Measurements from ENCODE around the gene ANO7.

ANO7 gene

DNA sequence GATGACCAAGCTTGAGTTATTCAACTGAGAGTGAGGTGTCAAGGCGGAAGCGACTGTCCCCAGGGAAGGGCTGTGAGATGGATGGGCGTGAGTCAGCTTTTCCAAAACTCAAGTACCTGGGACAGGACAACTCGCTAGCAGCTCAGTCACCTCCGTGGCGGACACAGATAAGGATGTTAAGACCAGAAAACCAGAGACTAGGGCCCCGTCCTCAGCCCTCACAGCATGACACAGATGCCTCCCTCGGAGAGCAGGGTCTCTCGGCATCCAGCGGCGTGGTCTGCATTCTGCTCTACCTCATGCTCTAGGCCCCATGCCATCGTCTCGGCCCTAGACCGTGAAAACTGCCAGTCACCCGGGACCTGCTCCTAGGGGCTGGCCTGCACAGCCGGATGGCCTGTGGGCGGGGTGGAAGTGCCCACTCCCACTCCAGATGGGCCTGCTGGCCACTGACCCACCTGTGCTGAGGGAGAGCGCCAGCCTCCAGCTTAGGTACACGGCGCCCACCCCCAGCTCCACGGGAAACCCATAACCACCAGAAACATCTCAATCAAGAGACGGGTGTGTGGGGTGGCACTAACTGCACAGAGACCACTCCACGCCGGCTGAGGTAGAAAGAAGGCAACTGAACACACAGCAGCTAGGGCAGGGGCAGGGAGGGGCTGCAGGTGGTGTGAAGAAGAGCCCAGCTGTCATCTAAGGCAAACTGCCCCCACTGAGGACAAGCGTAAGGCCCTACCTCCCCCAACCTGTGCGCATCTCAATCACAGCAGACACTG is 39.8 kb downstream of the ANO7 start:
- no peak for DNase-seq (ENCODE audit: low read depth)
- TF ChIP-seq, protein P1, sequence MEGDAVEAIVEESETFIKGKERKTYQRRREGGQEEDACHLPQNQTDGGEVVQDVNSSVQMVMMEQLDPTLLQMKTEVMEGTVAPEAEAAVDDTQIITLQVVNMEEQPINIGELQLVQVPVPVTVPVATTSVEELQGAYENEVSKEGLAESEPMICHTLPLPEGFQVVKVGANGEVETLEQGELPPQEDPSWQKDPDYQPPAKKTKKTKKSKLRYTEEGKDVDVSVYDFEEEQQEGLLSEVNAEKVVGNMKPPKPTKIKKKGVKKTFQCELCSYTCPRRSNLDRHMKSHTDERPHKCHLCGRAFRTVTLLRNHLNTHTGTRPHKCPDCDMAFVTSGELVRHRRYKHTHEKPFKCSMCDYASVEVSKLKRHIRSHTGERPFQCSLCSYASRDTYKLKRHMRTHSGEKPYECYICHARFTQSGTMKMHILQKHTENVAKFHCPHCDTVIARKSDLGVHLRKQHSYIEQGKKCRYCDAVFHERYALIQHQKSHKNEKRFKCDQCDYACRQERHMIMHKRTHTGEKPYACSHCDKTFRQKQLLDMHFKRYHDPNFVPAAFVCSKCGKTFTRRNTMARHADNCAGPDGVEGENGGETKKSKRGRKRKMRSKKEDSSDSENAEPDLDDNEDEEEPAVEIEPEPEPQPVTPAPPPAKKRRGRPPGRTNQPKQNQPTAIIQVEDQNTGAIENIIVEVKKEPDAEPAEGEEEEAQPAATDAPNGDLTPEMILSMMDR (IDR thresholded peaks at IDR 0.05; ENCODE audit: control insufficient read depth, insufficient read depth, low read depth, low read length, missing control alignments), result no peak
- H3K4me3 ChIP-seq (ENCODE audit: control insufficient read depth, low read depth, low read length), result no peak overlapping the region

DNA sequence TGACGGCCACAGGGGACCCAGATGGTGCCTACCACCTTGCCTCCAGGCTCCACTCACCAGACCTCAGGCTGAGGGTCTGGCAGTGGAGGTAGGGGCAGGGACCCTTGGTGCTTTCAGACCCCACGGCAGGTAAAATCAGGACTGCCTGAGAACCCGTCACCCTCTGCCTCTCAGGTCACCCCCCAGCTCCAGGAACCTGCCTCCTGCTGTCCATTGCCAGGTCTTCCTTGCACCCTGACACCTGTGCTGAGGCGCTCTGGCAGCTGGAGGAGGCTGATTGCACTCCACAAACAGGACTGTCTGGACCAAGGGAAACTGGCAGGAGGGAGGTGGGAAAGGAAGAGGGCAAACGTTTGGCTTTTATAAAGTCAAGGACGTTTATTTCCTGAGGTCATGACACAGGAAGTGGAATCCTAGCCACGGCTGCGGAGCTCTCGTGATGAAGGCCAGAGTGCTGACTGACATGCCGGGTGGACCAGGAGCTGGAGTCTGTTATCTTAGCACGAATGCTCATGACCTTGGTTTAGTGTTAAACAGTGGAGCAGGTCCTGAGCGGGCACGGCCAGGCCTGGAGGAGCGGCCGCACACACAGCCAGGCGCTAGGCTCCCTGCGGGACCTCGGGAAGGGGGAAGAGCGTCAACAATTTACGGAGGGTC is 40.5 kb downstream of the ANO7 start:
- TF ChIP-seq, protein P1 (IDR thresholded peaks at IDR 0.05; ENCODE audit: control insufficient read depth, insufficient read depth, low read depth, low read length, missing control alignments), result no peak
- H3K4me3 ChIP-seq (ENCODE audit: control insufficient read depth, low read depth, low read length), result no peak overlapping the region
- no peak for DNase-seq (ENCODE audit: low read depth)

DNA sequence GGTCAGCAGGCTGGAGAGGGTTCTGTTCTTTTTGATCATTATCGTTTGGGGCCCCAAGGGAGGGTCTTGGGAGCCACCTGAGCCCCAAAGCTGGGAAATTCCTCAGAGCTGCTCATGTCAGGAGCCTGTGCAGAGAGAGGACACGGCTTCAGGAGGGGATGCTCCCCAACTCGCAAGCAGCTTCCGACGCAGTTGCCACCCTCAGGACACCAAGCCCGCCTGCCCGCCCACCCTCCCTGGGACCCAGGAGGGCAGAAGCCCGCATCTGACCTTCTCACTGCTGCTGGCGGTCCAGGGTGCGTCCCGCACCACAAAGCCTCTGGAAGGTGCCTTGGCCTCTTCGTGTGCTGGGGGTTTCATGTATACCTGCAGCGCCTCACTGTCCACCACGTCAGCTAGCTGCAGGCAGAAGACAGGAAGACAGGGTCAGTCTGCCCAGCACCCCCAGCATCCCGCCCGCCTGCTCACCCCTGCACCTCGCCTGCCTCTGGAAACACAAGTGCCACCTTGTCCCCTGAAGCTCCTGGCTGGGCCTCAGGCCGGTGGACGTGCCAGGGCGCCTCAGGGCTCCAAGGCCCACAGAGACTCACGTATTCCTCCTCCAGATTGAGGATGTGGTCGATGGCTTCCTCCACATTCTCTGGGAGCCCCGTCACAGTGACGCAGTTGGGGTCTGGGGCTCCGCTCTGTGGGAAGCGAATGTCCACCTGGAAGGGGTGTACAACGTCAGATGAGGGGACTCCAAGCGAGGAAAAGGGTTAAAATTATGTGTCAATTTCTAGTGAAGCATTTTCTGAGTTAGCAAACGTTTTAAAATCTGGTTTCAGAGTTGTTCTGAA is 41.3 kb downstream of the ANO7 start:
- no peak overlapping the region for H3K4me3 ChIP-seq (ENCODE audit: control insufficient read depth, low read depth, low read length)
- TF ChIP-seq, protein P1 (IDR thresholded peaks at IDR 0.05; ENCODE audit: control insufficient read depth, insufficient read depth, low read depth, low read length, missing control alignments), result no peak
- no peak for DNase-seq (ENCODE audit: low read depth)

DNA sequence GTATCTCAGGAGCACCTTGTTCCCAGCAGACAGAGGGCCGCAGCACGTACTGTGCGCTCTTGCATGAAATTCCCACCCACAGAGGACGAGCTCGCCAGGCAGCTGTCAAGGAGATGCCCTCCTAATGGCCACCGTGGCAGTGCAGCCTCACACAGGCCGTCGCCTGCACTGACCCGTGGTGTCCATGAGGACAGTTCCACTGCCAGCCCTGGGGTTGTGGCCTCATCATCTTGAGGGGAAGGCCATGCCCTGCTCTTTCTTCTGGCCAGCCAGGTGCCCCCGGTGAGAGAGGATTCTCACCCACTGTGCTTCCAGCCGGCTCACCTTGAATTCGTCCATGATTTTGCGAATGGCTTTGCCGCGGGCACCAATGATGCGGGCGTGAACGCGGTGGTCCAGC is 42.0 kb downstream of the ANO7 start:
- H3K4me3 ChIP-seq (ENCODE audit: control insufficient read depth, low read depth, low read length), result no peak overlapping the region
- no peak for DNase-seq (ENCODE audit: low read depth)
- TF ChIP-seq, protein P1 (IDR thresholded peaks at IDR 0.05; ENCODE audit: control insufficient read depth, insufficient read depth, low read depth, low read length, missing control alignments), result no peak

DNA sequence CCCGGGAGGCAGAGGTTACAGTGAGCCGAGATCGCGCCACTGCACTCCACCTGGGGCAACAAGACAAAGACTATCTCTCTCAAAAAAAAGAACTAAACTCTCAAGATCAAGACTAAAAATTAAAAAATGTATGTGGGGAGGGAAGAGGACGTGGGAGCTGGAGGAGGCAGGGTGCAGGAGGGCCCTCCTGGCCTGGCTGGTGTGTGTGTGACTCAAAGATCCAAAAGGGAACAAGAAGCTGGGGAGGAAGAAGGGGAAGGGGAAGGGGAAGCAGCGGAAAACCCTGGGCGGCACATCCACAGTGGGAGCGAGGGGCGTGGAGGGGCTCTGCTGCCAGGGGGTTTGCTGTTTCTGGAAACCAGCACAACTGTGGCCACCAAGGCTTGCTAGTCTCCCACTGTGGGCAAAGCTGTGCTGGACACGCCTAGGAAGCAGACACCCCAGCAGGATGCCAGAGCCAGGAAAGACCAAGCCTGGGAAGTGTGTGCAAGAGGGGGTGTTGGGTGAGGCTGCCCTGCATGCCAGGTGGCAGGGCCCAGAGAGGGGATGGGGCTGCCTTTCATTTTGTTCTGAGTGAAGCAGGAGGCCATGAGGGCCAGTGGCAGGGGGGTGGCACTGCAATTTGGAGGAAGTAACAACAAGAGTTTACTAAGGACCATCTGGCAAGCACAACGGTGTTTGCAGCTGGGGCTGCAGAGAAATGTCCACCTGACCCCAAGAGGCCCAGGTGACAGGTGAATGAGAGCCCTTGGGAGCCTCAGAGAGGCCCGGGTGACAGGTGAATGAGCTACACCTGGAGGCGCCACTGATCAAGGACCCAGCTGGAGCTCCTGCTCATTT is 44.5 kb downstream of the ANO7 start:
- no peak for DNase-seq (ENCODE audit: low read depth)
- no peak overlapping the region for H3K4me3 ChIP-seq (ENCODE audit: control insufficient read depth, low read depth, low read length)
- TF ChIP-seq, protein P1 (IDR thresholded peaks at IDR 0.05; ENCODE audit: control insufficient read depth, insufficient read depth, low read depth, low read length, missing control alignments), result no peak
